Activated naive CD4-positive, alpha-beta T cell treated with anti-CD3 and anti-CD28 coated beads, Interleukin-2, amount 50 U/mL, for 16 hours (primary cell): Measurements from ENCODE around the gene AHCYL2.

Experiments
- DNase-seq: peaks from one replicate; pipeline ENCODE4 v3.0.0-alpha.2; 2020

Gene AHCYL2

GRCh38 chr7:129224251-129225205 is at the start of gene AHCYL2:
Gene AHCYL2 (plus strand): TSS chr7:129225030.
- DNase-seq, result peak; percentile 99

- no peak for DNase-seq
Measured at GRCh38 chr7:129176916-129177710, 47.7 kb upstream of the AHCYL2 start.

- no peak for DNase-seq
Measured at GRCh38 chr7:129184981-129185670, 39.7 kb upstream of the AHCYL2 start.

GRCh38 chr7:129186749-129187260 is 38.0 kb upstream of the AHCYL2 start:
- DNase-seq, result no peak

- DNase-seq, result no peak
Measured at GRCh38 chr7:129187681-129188371, 37.0 kb upstream of the AHCYL2 start.

- DNase-seq, result peak; percentile 33
Measured at GRCh38 chr7:129188372-129188891, 36.4 kb upstream of the AHCYL2 start, which contains the start of gene SMO. Gene SMO (plus strand): TSS chr7:129188633. CDS start chr7:129189152, 519 bp downstream.

- DNase-seq, result no peak
Measured at GRCh38 chr7:129188892-129189660, 35.8 kb upstream of the AHCYL2 start.

GRCh38 chr7:129189661-129190310 is 35.0 kb upstream of the AHCYL2 start:
- no peak for DNase-seq

GRCh38 chr7:129191272-129191671 is 33.6 kb upstream of the AHCYL2 start:
- DNase-seq, result no peak

- DNase-seq, result no peak
Measured at GRCh38 chr7:129193892-129194291, 30.9 kb upstream of the AHCYL2 start.

GRCh38 chr7:129197771-129198170 is 27.1 kb upstream of the AHCYL2 start:
- no peak for DNase-seq

GRCh38 chr7:129199406-129199805 is 25.4 kb upstream of the AHCYL2 start:
- DNase-seq, result no peak

GRCh38 chr7:129202058-129202777 is 22.6 kb upstream of the AHCYL2 start:
- DNase-seq, result no peak

GRCh38 chr7:129203050-129203741 is 21.6 kb upstream of the AHCYL2 start:
- no peak for DNase-seq

- no peak for DNase-seq
Measured at GRCh38 chr7:129205126-129205818, 19.6 kb upstream of the AHCYL2 start.

- no peak for DNase-seq
Measured at GRCh38 chr7:129205987-129206785, 18.6 kb upstream of the AHCYL2 start.

GRCh38 chr7:129208667-129209066 is 16.2 kb upstream of the AHCYL2 start:
- no peak for DNase-seq
